H1 (cell line): ENCODE data around the gene FOSL1.

Experiments used
- ASH2L ChIP-seq: fragments of 200-600, 300-600 bp; sonication (generic); IDR thresholded peaks from one replicate; pipeline ENCODE4 v1.7.1; 2017; ENCODE audit warnings: low read length
- CBX5 ChIP-seq: fragments of 300-800, 300-1000 bp; sonication (generic); IDR thresholded peaks from 2 replicates; pipeline ENCODE4 v1.7.1; 2016; ENCODE audit warnings: antibody characterized with exemption, low read length, low read depth
- SRF ChIP-seq: IDR thresholded peaks from 2 replicates; pipeline ENCODE4 v1.6.1; 2011; ENCODE audit warnings: mild to moderate bottlenecking, low read depth, low read length, moderate library complexity
- TF ChIP-seq, protein P1 (sequence below), 3 experiments: IDR thresholded peaks; 1 replicate in 2 of 3; 2 replicates in 1 of 3; pipeline versions ENCODE4 v1.5.1 to v1.6.1; 2011; ENCODE audit warnings: low read length in 3 of 3, mild to moderate bottlenecking in 3 of 3, inconsistent platforms in 2 of 3, low read depth in 1 of 3, moderate library complexity in 1 of 3; ENCODE audit not compliant: insufficient read depth in 1 of 3; ENCODE audit errors: control extremely low read depth in 1 of 3

- TF ChIP-seq, protein P1, sequence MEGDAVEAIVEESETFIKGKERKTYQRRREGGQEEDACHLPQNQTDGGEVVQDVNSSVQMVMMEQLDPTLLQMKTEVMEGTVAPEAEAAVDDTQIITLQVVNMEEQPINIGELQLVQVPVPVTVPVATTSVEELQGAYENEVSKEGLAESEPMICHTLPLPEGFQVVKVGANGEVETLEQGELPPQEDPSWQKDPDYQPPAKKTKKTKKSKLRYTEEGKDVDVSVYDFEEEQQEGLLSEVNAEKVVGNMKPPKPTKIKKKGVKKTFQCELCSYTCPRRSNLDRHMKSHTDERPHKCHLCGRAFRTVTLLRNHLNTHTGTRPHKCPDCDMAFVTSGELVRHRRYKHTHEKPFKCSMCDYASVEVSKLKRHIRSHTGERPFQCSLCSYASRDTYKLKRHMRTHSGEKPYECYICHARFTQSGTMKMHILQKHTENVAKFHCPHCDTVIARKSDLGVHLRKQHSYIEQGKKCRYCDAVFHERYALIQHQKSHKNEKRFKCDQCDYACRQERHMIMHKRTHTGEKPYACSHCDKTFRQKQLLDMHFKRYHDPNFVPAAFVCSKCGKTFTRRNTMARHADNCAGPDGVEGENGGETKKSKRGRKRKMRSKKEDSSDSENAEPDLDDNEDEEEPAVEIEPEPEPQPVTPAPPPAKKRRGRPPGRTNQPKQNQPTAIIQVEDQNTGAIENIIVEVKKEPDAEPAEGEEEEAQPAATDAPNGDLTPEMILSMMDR (IDR thresholded peaks at IDR 0.05; ENCODE audit: control extremely low read depth in 1 of 3, insufficient read depth in 1 of 3, low read depth in 1 of 3, low read length in 3 of 3) = no peak
- no peak for TF ChIP-seq ASH2L
- TF ChIP-seq SRF = no peak
- TF ChIP-seq CBX5 = no peak
These were observed 58.0 kb downstream of the FOSL1 start for GRCh38 chr11:65842144-65842543.
